ENCODE data around the gene HNRNPA0. TPM values are rescaled to one million over a fixed set of nuclear protein-coding genes. Genes with fewer than 3 reads are reported as not detected.

HNRNPA0 gene
- total and polyA plus RNA-seq, 3 experiments from 2014 or later = 20.1 to 45.9 (median 42.7) TPM

GRCh38 chr5:137760719-137761516, 6.8 kb upstream of the HNRNPA0 start:
- Histone ChIP-seq H3K4me3 (ENCODE audit: low read length) (no peak overlapping the region), H3K4me1 (ENCODE audit: insufficient read depth, low read length) (no peaks in the 10 kb centered on the region), H3K9me3 (ENCODE audit: low read length) (no peaks in the 10 kb centered on the region), H3K36me3 (ENCODE audit: insufficient read depth, low read length) (no peaks in the 10 kb centered on the region), H3K27ac (ENCODE audit: low read depth, low read length) (no peak overlapping the region), H3K27me3 (ENCODE audit: insufficient read depth, low read length, poor library complexity, severe bottlenecking) (no peaks in the 10 kb centered on the region)
- Mint-ChIP-seq H3K27me3 (peaks cover 13 to 18% of the 10 kb centered on the region in 2 donors), H3K27ac (no peak overlapping the region), H3K4me1 (no peaks in the 10 kb centered on the region), H3K9me3 (peaks cover 0 to 3% (median 2%) of the 10 kb centered on the region in 5 donors), H3K4me3 (no peak overlapping the region), H3K36me3 (peaks cover 0 to 7% (median 2%) of the 10 kb centered on the region in 3 donors)
- no peak for DNase-seq
- POLR2A ChIA-PET = no interaction called here
- CTCF ChIA-PET = interaction anchor here (0.7 to 1.4 kb wide), 2 partner anchors 18 kb away, joined by 3 to 4 read pairs; no protein-coding TSS in a partner anchor

GRCh38 chr5:137760294-137760693, 6.1 kb upstream of the HNRNPA0 start:
- Mint-ChIP-seq H3K27ac (peak overlapping the region in 1 of 8 donors; percentile 17), H3K36me3 (peaks cover 0 to 2% (median under 1%) of the 10 kb centered on the region in 3 donors), H3K4me1 (peaks cover 0 to under 1% (median under 1%) of the 10 kb centered on the region in 3 donors), H3K27me3 (peaks cover 12 to 13% of the 10 kb centered on the region in 2 donors), H3K4me3 (peak overlapping the region in 1 of 7 donors; percentile 66), H3K9me3 (peaks cover 0 to under 1% (median 0%) of the 10 kb centered on the region in 5 donors)
- Histone ChIP-seq H3K4me1 (ENCODE audit: insufficient read depth, low read length) (peaks cover 4% of the 10 kb centered on the region), H3K36me3 (ENCODE audit: insufficient read depth, low read length) (no peaks in the 10 kb centered on the region), H3K27me3 (ENCODE audit: insufficient read depth, low read length, poor library complexity, severe bottlenecking) (no peaks in the 10 kb centered on the region), H3K9me3 (ENCODE audit: low read length) (no peaks in the 10 kb centered on the region), H3K27ac (ENCODE audit: low read depth, low read length) (no peak overlapping the region), H3K4me3 (ENCODE audit: low read length) (no peak overlapping the region)
- no peak for DNase-seq
- CTCF ChIA-PET = interaction anchor here (1.4 kb wide), 1 partner anchor 19 kb away, joined by 4 read pairs; no protein-coding TSS in a partner anchor
- POLR2A ChIA-PET = no interaction called here

GRCh38 chr5:137758715-137759306, 4.6 kb upstream of the HNRNPA0 start:
- Histone ChIP-seq H3K4me3 (ENCODE audit: low read length) (no peak overlapping the region), H3K36me3 (ENCODE audit: insufficient read depth, low read length) (no peaks in the 10 kb centered on the region), H3K9me3 (ENCODE audit: low read length) (no peaks in the 10 kb centered on the region), H3K27me3 (ENCODE audit: insufficient read depth, low read length, poor library complexity, severe bottlenecking) (no peaks in the 10 kb centered on the region), H3K27ac (ENCODE audit: low read depth, low read length) (no peak overlapping the region), H3K4me1 (ENCODE audit: insufficient read depth, low read length) (peaks cover 7% of the 10 kb centered on the region)
- no peaks in the 10 kb centered on the region for H3K9me3 Mint-ChIP-seq
- H3K27me3 Mint-ChIP-seq = peaks cover 11 to 12% of the 10 kb centered on the region in 2 donors
- H3K36me3 Mint-ChIP-seq = peaks cover 0 to 12% (median 2%) of the 10 kb centered on the region in 3 donors
- H3K4me1 Mint-ChIP-seq = peaks cover 4 to 8% (median 6%) of the 10 kb centered on the region in 3 donors
- CTCF ChIA-PET = no interaction called here
- POLR2A ChIA-PET = no interaction called here
- H3K27ac Mint-ChIP-seq = peak overlapping the region in 1 of 8 donors; percentile 56
- DNase-seq = no peak
- peak overlapping the region in 1 of 7 donors; percentile 51 for H3K4me3 Mint-ChIP-seq

GRCh38 chr5:137758121-137758520, 4.0 kb upstream of the HNRNPA0 start:
- Histone ChIP-seq H3K27me3 (ENCODE audit: insufficient read depth, low read length, poor library complexity, severe bottlenecking) (no peaks in the 10 kb centered on the region), H3K4me3 (ENCODE audit: low read length) (no peak overlapping the region), H3K9me3 (ENCODE audit: low read length) (no peaks in the 10 kb centered on the region), H3K36me3 (ENCODE audit: insufficient read depth, low read length) (no peaks in the 10 kb centered on the region), H3K27ac (ENCODE audit: low read depth, low read length) (no peak overlapping the region), H3K4me1 (ENCODE audit: insufficient read depth, low read length) (peaks cover 7% of the 10 kb centered on the region)
- no peaks in the 10 kb centered on the region for H3K9me3 Mint-ChIP-seq
- DNase-seq = no peak
- ChIA-PET POLR2A (no interaction called here), CTCF (no interaction called here)
- H3K27me3 Mint-ChIP-seq = peaks cover 10 to 11% of the 10 kb centered on the region in 2 donors
- peak overlapping the region in 1 of 8 donors; percentile 56 for H3K27ac Mint-ChIP-seq
- H3K4me3 Mint-ChIP-seq = peak overlapping the region in 1 of 7 donors; percentile 34
- H3K36me3 Mint-ChIP-seq = peaks cover 0 to 18% (median 2%) of the 10 kb centered on the region in 3 donors
- H3K4me1 Mint-ChIP-seq = peaks cover 4 to 8% (median 6%) of the 10 kb centered on the region in 3 donors

GRCh38 chr5:137757634-137758033, 3.5 kb upstream of the HNRNPA0 start:
- DNase-seq = no peak
- peaks cover 10 to 11% of the 10 kb centered on the region in 2 donors for H3K27me3 Mint-ChIP-seq
- POLR2A ChIA-PET = no interaction called here
- no peaks in the 10 kb centered on the region for H3K9me3 ChIP-seq (ENCODE audit: low read length)
- H3K27ac Mint-ChIP-seq = peak overlapping the region in 1 of 8 donors; percentile 99
- peaks cover 0 to 23% (median 2%) of the 10 kb centered on the region in 3 donors for H3K36me3 Mint-ChIP-seq
- no peaks in the 10 kb centered on the region for H3K9me3 Mint-ChIP-seq
- H3K27me3 ChIP-seq (ENCODE audit: insufficient read depth, low read length, poor library complexity, severe bottlenecking) = no peaks in the 10 kb centered on the region
- H3K36me3 ChIP-seq (ENCODE audit: insufficient read depth, low read length) = no peaks in the 10 kb centered on the region
- H3K4me3 ChIP-seq (ENCODE audit: low read length) = no peak overlapping the region
- peaks cover 7 to 11% (median 10%) of the 10 kb centered on the region in 3 donors for H3K4me1 Mint-ChIP-seq
- H3K27ac ChIP-seq (ENCODE audit: low read depth, low read length) = no peak overlapping the region
- H3K4me3 Mint-ChIP-seq = no peak overlapping the region
- CTCF ChIA-PET = no interaction called here
- peaks cover 7% of the 10 kb centered on the region for H3K4me1 ChIP-seq (ENCODE audit: insufficient read depth, low read length)

- Mint-ChIP-seq H3K27ac (peak overlapping the region; percentile 99 to 100 (median 100)), H3K36me3 (peaks cover 0 to 40% (median 6%) of the 10 kb centered on the region in 3 donors), H3K4me3 (peak overlapping the region; percentile 97 to 100 (median 99)), H3K4me1 (peaks cover 30 to 35% (median 34%) of the 10 kb centered on the region in 3 donors), H3K9me3 (no peaks in the 10 kb centered on the region), H3K27me3 (peaks cover 4 to 10% of the 10 kb centered on the region in 2 donors)
- ChIA-PET CTCF (interaction anchor here (1.1 to 2.5 kb wide), 4 partner anchors 13 to 95 kb away, joined by 3 to 25 read pairs (median 12); partner anchors contain the start of gene KLHL3), POLR2A (interaction anchor here (0.6 to 2.6 kb wide), 11 partner anchors 14 to 598 kb away, joined by 3 to 23 read pairs (median 5); partner anchors contain the start of genes KIF20A and KLHL3)
- Histone ChIP-seq H3K4me1 (ENCODE audit: insufficient read depth, low read length) (peaks cover 28% of the 10 kb centered on the region), H3K36me3 (ENCODE audit: insufficient read depth, low read length) (peaks cover 9% of the 10 kb centered on the region), H3K27ac (ENCODE audit: low read depth, low read length) (peak overlapping the region; percentile 100), H3K9me3 (ENCODE audit: low read length) (no peaks in the 10 kb centered on the region), H3K27me3 (ENCODE audit: insufficient read depth, low read length, poor library complexity, severe bottlenecking) (no peaks in the 10 kb centered on the region), H3K4me3 (ENCODE audit: low read length) (peak overlapping the region; percentile 98)
- DNase-seq = no peak
Observed at GRCh38 chr5:137754961-137755762, 999 bp upstream of the HNRNPA0 start.

GRCh38 chr5:137753691-137754187, 424 bp downstream of the HNRNPA0 start:
- DNase-seq = no peak
- peak overlapping the region; percentile 99 to 100 (median 100) for H3K27ac Mint-ChIP-seq
- peaks cover 9% of the 10 kb centered on the region for H3K36me3 ChIP-seq (ENCODE audit: insufficient read depth, low read length)

More at GRCh38 chr5:137753691-137754187, 424 bp downstream of the HNRNPA0 start:
- H3K27ac ChIP-seq (ENCODE audit: low read depth, low read length) = peak overlapping the region; percentile 100
- H3K4me3 Mint-ChIP-seq = peak overlapping the region; percentile 97 to 100 (median 99)
- H3K4me1 Mint-ChIP-seq = peaks cover 31 to 47% (median 38%) of the 10 kb centered on the region in 3 donors
- CTCF ChIA-PET = interaction anchor here (1.0 to 2.5 kb wide), 8 partner anchors 11 to 277 kb away, joined by 3 to 25 read pairs (median 3); partner anchors contain the start of gene KLHL3
- H3K27me3 Mint-ChIP-seq = peaks cover 4 to 7% of the 10 kb centered on the region in 2 donors
- H3K9me3 Mint-ChIP-seq = no peaks in the 10 kb centered on the region
- peaks cover 29% of the 10 kb centered on the region for H3K4me1 ChIP-seq (ENCODE audit: insufficient read depth, low read length)
- POLR2A ChIA-PET = interaction anchor here (0.6 to 2.6 kb wide), 10 partner anchors 11 to 600 kb away, joined by 3 to 23 read pairs (median 4); partner anchors contain the start of gene KLHL3
- no peaks in the 10 kb centered on the region for H3K27me3 ChIP-seq (ENCODE audit: insufficient read depth, low read length, poor library complexity, severe bottlenecking)
- peak overlapping the region; percentile 98 for H3K4me3 ChIP-seq (ENCODE audit: low read length)
- no peaks in the 10 kb centered on the region for H3K9me3 ChIP-seq (ENCODE audit: low read length)
- peaks cover 0 to 41% (median 4%) of the 10 kb centered on the region in 3 donors for H3K36me3 Mint-ChIP-seq

All from CD8-positive, alpha-beta memory T cell (primary cell).